ENCODE data around the gene CSTF3. TPM values are rescaled to one million over a fixed set of nuclear protein-coding genes. Genes with fewer than 3 reads are reported as not detected.

The CSTF3 gene
- total and polyA plus RNA-seq, 2 of the 4 experiments (the other 2 are of a cell fraction): 14.5 to 23.4 TPM

DNA sequence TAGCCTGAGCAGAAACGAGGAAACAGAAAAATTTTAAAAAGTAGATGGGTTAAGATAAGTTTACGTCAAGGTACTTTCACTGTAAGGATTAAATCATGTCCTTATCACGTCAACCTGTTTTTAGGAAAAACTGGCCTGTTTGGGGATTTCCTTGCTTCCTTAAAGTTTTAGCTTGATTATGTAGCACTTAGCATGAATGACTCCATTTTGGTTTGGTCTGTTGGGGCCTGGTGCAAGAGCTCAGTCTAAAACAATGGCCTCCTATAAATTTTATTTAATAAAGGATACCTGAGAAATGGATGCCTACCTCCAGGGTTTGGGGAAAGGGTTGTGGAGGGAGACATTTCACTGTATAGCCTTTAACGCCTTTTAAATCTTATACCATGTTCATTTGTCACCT lies 33.2 kb upstream of the CSTF3 start:
- no TSS peak for BruUV-seq (replicated peaks)
- CTCF ChIA-PET: no interaction called here
- Histone ChIP-seq H3K27me3 (ENCODE audit: control insufficient read depth, insufficient read depth, low read length) (no peaks in the 10 kb centered on the region), H3K4ac (ENCODE audit: low read depth, low read length) (no peak overlapping the region), H3K56ac (ENCODE audit: extremely low read depth, insufficient read depth, low read length) (no peak overlapping the region), H4K5ac (ENCODE audit: low read depth, low read length) (no peak overlapping the region), H3K9ac (ENCODE audit: low read depth, low read length) (no peak overlapping the region), H2AK9ac (replicated peaks; ENCODE audit: low read depth, low read length, poor library complexity) (no peak overlapping the region), H3K27ac (ENCODE audit: insufficient read depth, low read length) (no peak overlapping the region), H4K91ac (ENCODE audit: insufficient read depth, low read depth, low read length) (no peak overlapping the region), H2BK15ac (ENCODE audit: low read depth, low read length) (0 out of 3 replicates have a peak overlapping the region, but pooled peaks have one; percentile 30), H4K20me1 (ENCODE audit: insufficient read depth, low read length) (no peaks in the 10 kb centered on the region; the same call in 1 of the 2 replicates), H3K79me1 (ENCODE audit: low read depth in 1 of 2, low read length in 2 of 2) (peaks cover 0 to 12% of the 10 kb centered on the region in 2 experiments; a peak in 1 of 4 replicates), H2BK120ac (ENCODE audit: low read depth, low read length) (peak overlapping the region; percentile 66; the same call in 1 of the 2 replicates), H3K14ac (replicated peaks; ENCODE audit: low read depth, low read length) (no peak overlapping the region), H2AFZ (replicated peaks; ENCODE audit: low read length, poor library complexity) (no peak overlapping the region), H3K9me1 (ENCODE audit: insufficient read depth, low read length) (peaks cover 5% of the 10 kb centered on the region), H2BK20ac (ENCODE audit: low read depth, low read length) (no peak overlapping the region), H3K4me3 (ENCODE audit: insufficient read depth, low read depth, low read length) (no peak overlapping the region), H2AK5ac (ENCODE audit: low read depth, low read length) (no peak overlapping the region), H3K18ac (ENCODE audit: low read depth, low read length) (no peak overlapping the region), H3K4me1 (ENCODE audit: control insufficient read depth, insufficient read depth, low read length) (peaks cover 21% of the 10 kb centered on the region), H3K23ac (ENCODE audit: low read depth, low read length) (no peak overlapping the region), H2BK5ac (ENCODE audit: low read depth, low read length, poor library complexity, severe bottlenecking) (no peak overlapping the region), H4K8ac (ENCODE audit: low read depth in 2 of 2, low read length in 2 of 2) (no peak overlapping the region), H3K4me2 (ENCODE audit: low read depth, low read length) (no peak overlapping the region), H3K36me3 (ENCODE audit: control insufficient read depth, insufficient read depth, low read length) (no peaks in the 10 kb centered on the region), H3K9me3 (ENCODE audit: control insufficient read depth, insufficient read depth, low read length) (no peaks in the 10 kb centered on the region)
- POLR2A ChIA-PET (ENCODE audit: unreplicated experiment): no interaction called here
- 90% methylated on average over 2 of the region's 4 CpGs; no CpG with 5 or more reads in 1 of the 2 experiments for WGBS, 2 experiments (ENCODE audit: extremely low coverage in 2 of 2, insufficient read length in 1 of 2)
- in situ Hi-C loops (cut with MboI; ENCODE audit: low sequenced_read_pairs) (no loop called here), dilution Hi-C loops (cut with HindIII; ENCODE audit: low sequenced_read_pairs, unreplicated experiment) (no loop called here), intact Hi-C loops (cut with micrococcal nuclease) (no loop called here)
- ATAC-seq (ENCODE audit: low read depth): no peak
- DNase-seq: no peak
- no peak for TF ChIP-seq RAD21 (IDR thresholded peaks at IDR 0.05; ENCODE audit: low read length)
- TF ChIP-seq, protein P1, sequence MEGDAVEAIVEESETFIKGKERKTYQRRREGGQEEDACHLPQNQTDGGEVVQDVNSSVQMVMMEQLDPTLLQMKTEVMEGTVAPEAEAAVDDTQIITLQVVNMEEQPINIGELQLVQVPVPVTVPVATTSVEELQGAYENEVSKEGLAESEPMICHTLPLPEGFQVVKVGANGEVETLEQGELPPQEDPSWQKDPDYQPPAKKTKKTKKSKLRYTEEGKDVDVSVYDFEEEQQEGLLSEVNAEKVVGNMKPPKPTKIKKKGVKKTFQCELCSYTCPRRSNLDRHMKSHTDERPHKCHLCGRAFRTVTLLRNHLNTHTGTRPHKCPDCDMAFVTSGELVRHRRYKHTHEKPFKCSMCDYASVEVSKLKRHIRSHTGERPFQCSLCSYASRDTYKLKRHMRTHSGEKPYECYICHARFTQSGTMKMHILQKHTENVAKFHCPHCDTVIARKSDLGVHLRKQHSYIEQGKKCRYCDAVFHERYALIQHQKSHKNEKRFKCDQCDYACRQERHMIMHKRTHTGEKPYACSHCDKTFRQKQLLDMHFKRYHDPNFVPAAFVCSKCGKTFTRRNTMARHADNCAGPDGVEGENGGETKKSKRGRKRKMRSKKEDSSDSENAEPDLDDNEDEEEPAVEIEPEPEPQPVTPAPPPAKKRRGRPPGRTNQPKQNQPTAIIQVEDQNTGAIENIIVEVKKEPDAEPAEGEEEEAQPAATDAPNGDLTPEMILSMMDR (conservative IDR thresholded peaks at IDR 0.05; ENCODE audit: low read depth, low read length): no peak
- no peak for TF ChIP-seq RCOR1 (IDR thresholded peaks at IDR 0.05; ENCODE audit: insufficient replicate concordance, low read length)
- no peak for TF ChIP-seq RFX5 (IDR thresholded peaks at IDR 0.05; ENCODE audit: low read depth, low read length)
- no peak for TF ChIP-seq SMC3 (IDR thresholded peaks at IDR 0.05; ENCODE audit: low read depth, low read length)
- TF ChIP-seq, protein P2, sequence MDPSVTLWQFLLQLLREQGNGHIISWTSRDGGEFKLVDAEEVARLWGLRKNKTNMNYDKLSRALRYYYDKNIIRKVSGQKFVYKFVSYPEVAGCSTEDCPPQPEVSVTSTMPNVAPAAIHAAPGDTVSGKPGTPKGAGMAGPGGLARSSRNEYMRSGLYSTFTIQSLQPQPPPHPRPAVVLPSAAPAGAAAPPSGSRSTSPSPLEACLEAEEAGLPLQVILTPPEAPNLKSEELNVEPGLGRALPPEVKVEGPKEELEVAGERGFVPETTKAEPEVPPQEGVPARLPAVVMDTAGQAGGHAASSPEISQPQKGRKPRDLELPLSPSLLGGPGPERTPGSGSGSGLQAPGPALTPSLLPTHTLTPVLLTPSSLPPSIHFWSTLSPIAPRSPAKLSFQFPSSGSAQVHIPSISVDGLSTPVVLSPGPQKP (IDR thresholded peaks at IDR 0.05; ENCODE audit: borderline replicate concordance, low read depth, low read length): no peak
- TF ChIP-seq NFE2L2 (IDR thresholded peaks at IDR 0.05; ENCODE audit: low read depth, low read length): no peak
- TF ChIP-seq FOS (IDR thresholded peaks at IDR 0.05; ENCODE audit: low read depth, low read length): no peak
- TF ChIP-seq CHD1 (IDR thresholded peaks at IDR 0.05; ENCODE audit: low read depth, low read length): no peak
- TF ChIP-seq MAFK (IDR thresholded peaks at IDR 0.05; ENCODE audit: low read depth, low read length): no peak
- TF ChIP-seq MXI1 (IDR thresholded peaks at IDR 0.05; ENCODE audit: borderline replicate concordance, low read depth, low read length): no peak
- TF ChIP-seq BHLHE40 (IDR thresholded peaks at IDR 0.05; ENCODE audit: low read depth, low read length): no peak
- TF ChIP-seq CEBPB (IDR thresholded peaks at IDR 0.05; ENCODE audit: low read depth, low read length): no peak
- TF ChIP-seq, protein P3, sequence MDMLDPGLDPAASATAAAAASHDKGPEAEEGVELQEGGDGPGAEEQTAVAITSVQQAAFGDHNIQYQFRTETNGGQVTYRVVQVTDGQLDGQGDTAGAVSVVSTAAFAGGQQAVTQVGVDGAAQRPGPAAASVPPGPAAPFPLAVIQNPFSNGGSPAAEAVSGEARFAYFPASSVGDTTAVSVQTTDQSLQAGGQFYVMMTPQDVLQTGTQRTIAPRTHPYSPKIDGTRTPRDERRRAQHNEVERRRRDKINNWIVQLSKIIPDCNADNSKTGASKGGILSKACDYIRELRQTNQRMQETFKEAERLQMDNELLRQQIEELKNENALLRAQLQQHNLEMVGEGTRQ (IDR thresholded peaks at IDR 0.05; ENCODE audit: low read depth, low read length): no peak
- no peak for TF ChIP-seq MAZ (IDR thresholded peaks at IDR 0.05; ENCODE audit: borderline replicate concordance, low read depth, low read length)
- TF ChIP-seq POLR2A (IDR thresholded peaks at IDR 0.05; ENCODE audit: low read depth, low read length): no peak
